ENCODE measurements around the gene CDK6. TPM values are rescaled to one million over a fixed set of nuclear protein-coding genes. Genes with fewer than 3 reads are reported as not detected.

Gene CDK6
- total and polyA plus RNA-seq, 2 experiments from 2014 or later = 17.8 to 61.5 TPM

DNA sequence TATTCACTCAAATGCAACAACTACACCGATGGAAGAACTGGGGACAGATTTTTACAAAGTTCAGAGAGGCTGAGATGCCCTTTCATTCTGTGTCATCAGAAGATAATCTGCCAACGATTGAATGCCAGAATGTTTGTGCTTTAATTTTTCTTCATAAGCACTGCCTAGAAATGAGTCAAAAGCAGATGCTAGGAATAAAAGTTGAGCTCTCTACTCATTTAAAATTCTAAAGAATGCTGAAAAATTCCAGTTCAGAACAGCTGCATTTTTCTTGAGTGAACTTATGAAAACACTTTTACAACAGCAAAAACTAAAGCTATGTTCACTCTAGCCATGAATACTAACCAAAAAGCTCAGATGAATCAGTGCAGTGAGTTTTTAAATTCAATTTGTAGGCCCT, 223.9 kb downstream of the CDK6 start:
- Histone ChIP-seq H3K4me3 (peak overlapping the region; percentile 51), H3F3A (ENCODE audit: insufficient read depth) (peaks cover 42% of the 10 kb centered on the region), H3K9me2 (ENCODE audit: insufficient read depth) (no peaks in the 10 kb centered on the region), H3K4me1 (ENCODE audit: insufficient read depth) (peaks cover 42% of the 10 kb centered on the region), H3K9me3 (ENCODE audit: low read depth) (no peaks in the 10 kb centered on the region), H3K79me2 (ENCODE audit: insufficient read depth) (peaks cover 35% of the 10 kb centered on the region; the same call in 1 of the 2 replicates), H3K9ac (peak overlapping the region; percentile 44), H3K4me2 (ENCODE audit: unreplicated experiment) (peak overlapping the region; percentile 78), H3K27me3 (replicated peaks; ENCODE audit: insufficient read depth) (no peaks in the 10 kb centered on the region), H4K20me1 (ENCODE audit: insufficient read depth) (no peaks in the 10 kb centered on the region), H3K36me3 (ENCODE audit: low read depth) (peaks cover 16% of the 10 kb centered on the region; the same call in 1 of the 2 replicates), H3K27ac (peak overlapping the region; percentile 70), H2AFZ (peak overlapping the region; percentile 38)
- in situ Hi-C loops (cut with MboI) = no loop called here
- WGBS, 2 experiments (ENCODE audit: low coverage in 1 of 2, low lambda C conversion rate in 2 of 2, missing lambda C conversion rate in 2 of 2) = 0% methylated on average over 2 of the region's 2 CpGs
- peak; percentile 75 for DNase-seq
- TF ChIP-seq EZH2 (IDR thresholded peaks at IDR 0.05; ENCODE audit: insufficient read depth, poor library complexity, severe bottlenecking) (no peak), EZH2phosphoT487 (IDR thresholded peaks at IDR 0.05; ENCODE audit: insufficient read depth, low read depth) (no peak)

DNA sequence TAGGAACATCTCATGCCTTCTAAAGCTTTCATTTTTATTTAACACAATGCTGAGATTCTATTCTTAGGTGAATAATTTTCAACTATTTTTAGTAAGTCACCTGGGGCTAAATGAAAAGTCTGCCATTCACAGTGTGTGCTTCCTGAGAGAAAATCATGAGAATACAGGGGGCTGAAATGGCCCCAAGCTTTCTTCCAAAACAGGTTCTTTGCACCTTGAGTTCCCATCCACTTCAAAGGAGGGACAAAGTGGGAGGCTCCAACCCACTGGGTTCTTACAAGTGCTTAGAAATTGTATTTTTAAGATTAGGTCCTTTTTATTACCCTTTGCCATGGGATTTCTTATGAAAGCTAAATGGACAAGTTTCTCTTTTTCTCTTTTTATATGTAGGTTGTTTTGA, 224.6 kb downstream of the CDK6 start:
- peaks cover 28% of the 10 kb centered on the region; the same call in 1 of the 2 replicates for H3K79me2 ChIP-seq (ENCODE audit: insufficient read depth)
- H3K9ac ChIP-seq = peak overlapping the region; percentile 44
- peak overlapping the region; percentile 78 for H3K4me2 ChIP-seq (ENCODE audit: unreplicated experiment)
- peak overlapping the region; percentile 38; the same call in 1 of the 2 replicates for H2AFZ ChIP-seq
- TF ChIP-seq EZH2 (IDR thresholded peaks at IDR 0.05; ENCODE audit: insufficient read depth, poor library complexity, severe bottlenecking) = no peak
- TF ChIP-seq EZH2phosphoT487 (IDR thresholded peaks at IDR 0.05; ENCODE audit: insufficient read depth, low read depth) = no peak
- peak overlapping the region; percentile 51 for H3K4me3 ChIP-seq
- in situ Hi-C loops (cut with MboI) = no loop called here
- peaks cover 42% of the 10 kb centered on the region for H3F3A ChIP-seq (ENCODE audit: insufficient read depth)
- no peaks in the 10 kb centered on the region for H4K20me1 ChIP-seq (ENCODE audit: insufficient read depth)
- H3K27me3 ChIP-seq (replicated peaks; ENCODE audit: insufficient read depth) = no peaks in the 10 kb centered on the region
- H3K27ac ChIP-seq = peak overlapping the region; percentile 70
- H3K4me1 ChIP-seq (ENCODE audit: insufficient read depth) = peaks cover 42% of the 10 kb centered on the region
- DNase-seq = no peak
- no peaks in the 10 kb centered on the region for H3K9me2 ChIP-seq (ENCODE audit: insufficient read depth)
- no peaks in the 10 kb centered on the region for H3K9me3 ChIP-seq (ENCODE audit: low read depth)
- H3K36me3 ChIP-seq (ENCODE audit: low read depth) = peaks cover 8% of the 10 kb centered on the region; the same call in 1 of the 2 replicates

DNA sequence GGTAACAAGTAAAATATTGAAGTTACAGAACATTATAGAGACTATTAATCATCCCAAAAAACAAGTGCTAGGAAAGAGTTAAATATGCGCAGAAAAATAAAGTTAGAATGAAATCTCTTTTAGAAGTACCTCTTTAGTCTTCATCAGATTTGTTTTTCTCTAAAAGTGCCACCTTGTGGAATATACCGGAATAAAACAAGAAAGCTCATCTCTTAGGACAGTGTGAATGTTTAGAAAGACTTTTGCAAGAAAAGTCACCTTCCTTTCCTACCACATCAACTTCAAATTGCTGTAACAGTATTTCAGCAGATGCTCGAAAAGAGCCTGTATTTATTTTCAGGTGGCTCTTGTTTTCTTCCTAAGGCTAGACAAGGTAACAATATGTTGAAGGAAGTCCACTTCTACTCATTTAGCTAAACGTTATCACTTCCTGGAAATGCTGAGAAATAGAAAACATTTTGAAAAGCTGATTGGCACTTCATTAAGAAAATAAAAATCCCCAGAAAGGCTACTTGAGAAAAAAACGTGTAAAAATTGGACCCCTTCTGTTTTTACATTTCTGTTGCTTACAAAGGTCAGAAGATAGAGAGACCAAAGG, 226.4 kb downstream of the CDK6 start:
- no peak for TF ChIP-seq EZH2 (IDR thresholded peaks at IDR 0.05; ENCODE audit: insufficient read depth, poor library complexity, severe bottlenecking)
- no peak for TF ChIP-seq EZH2phosphoT487 (IDR thresholded peaks at IDR 0.05; ENCODE audit: insufficient read depth, low read depth)
- Histone ChIP-seq H3F3A (ENCODE audit: insufficient read depth) (peaks cover 42% of the 10 kb centered on the region), H3K27ac (no peak overlapping the region), H2AFZ (no peak overlapping the region), H3K9me3 (ENCODE audit: low read depth) (no peaks in the 10 kb centered on the region), H3K9me2 (ENCODE audit: insufficient read depth) (no peaks in the 10 kb centered on the region), H3K27me3 (replicated peaks; ENCODE audit: insufficient read depth) (no peaks in the 10 kb centered on the region), H3K36me3 (ENCODE audit: low read depth) (peaks cover 6% of the 10 kb centered on the region; the same call in 1 of the 2 replicates), H3K9ac (no peak overlapping the region), H3K4me1 (ENCODE audit: insufficient read depth) (peaks cover 42% of the 10 kb centered on the region), H3K4me3 (no peak overlapping the region), H3K79me2 (ENCODE audit: insufficient read depth) (peaks cover 21% of the 10 kb centered on the region; the same call in 1 of the 2 replicates), H3K4me2 (ENCODE audit: unreplicated experiment) (no peak overlapping the region), H4K20me1 (ENCODE audit: insufficient read depth) (no peaks in the 10 kb centered on the region)
- peak; percentile 45 for DNase-seq
- WGBS, 2 experiments (ENCODE audit: low coverage in 1 of 2, low lambda C conversion rate in 2 of 2, missing lambda C conversion rate in 2 of 2) = 39 to 45% methylated on average over 5 of the region's 5 CpGs
- in situ Hi-C loops (cut with MboI) = no loop called here

DNA sequence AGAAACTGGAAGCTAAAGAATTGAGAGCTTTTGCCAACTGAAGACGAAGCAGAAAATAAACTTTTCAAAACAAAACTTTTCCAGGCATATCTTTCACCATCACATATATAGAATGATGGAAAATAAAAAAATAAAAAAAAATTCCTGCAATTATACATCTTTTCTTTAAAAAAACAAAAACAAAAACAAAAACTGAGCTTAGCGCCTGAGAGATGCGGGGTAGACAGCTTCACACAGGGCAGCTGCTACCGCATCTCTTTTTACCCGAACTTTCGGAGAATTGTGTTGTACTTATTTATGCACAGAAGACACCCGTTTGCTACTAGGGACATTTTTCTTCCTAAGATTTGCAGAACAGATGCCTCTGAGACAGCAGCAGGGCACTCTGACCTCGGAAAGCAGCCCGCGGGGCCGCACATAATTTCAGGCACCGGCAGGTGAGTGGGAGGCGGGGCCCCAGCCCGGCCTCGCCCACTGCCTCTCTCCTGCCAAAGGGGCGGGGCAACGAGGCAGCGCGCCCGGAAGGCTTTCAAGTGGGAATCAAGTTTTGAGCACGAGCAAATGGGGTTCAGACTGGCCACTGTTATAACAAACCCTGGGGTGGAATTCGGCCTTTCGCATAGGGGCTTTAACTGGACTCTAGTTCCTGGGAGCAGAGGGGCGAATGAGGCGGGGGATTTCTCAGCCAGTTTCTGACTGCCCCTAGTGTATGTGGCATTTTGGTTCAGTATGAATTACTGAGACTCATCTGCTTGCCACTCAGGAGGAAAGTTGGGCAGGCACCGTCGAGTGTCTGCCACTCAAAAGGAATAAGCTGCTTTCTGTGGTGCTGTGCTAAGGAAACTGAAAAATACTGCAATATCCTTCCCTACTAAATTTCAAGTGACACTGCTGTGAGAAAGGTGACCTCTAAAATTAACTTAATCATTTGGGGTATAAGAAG, 227.7 kb downstream of the CDK6 start:
- Histone ChIP-seq H3K4me2 (ENCODE audit: unreplicated experiment) (no peak overlapping the region), H3K79me2 (ENCODE audit: insufficient read depth) (peaks cover 8% of the 10 kb centered on the region; the same call in 1 of the 2 replicates), H4K20me1 (ENCODE audit: insufficient read depth) (no peaks in the 10 kb centered on the region), H3K9me2 (ENCODE audit: insufficient read depth) (no peaks in the 10 kb centered on the region), H3K4me1 (ENCODE audit: insufficient read depth) (peaks cover 28% of the 10 kb centered on the region), H3K27me3 (replicated peaks; ENCODE audit: insufficient read depth) (no peaks in the 10 kb centered on the region), H3K36me3 (ENCODE audit: low read depth) (peaks cover 6% of the 10 kb centered on the region; the same call in 1 of the 2 replicates), H2AFZ (no peak overlapping the region), H3K27ac (no peak overlapping the region), H3K4me3 (no peak overlapping the region), H3K9me3 (ENCODE audit: low read depth) (no peaks in the 10 kb centered on the region), H3K9ac (no peak overlapping the region), H3F3A (ENCODE audit: insufficient read depth) (peaks cover 32% of the 10 kb centered on the region)
- in situ Hi-C loops (cut with MboI) = no loop called here
- no peak for DNase-seq
- WGBS, 2 experiments (ENCODE audit: low coverage in 1 of 2, low lambda C conversion rate in 2 of 2, missing lambda C conversion rate in 2 of 2) = 67 to 73% methylated on average over 25 to 27 of the region's 27 CpGs
- no peak for TF ChIP-seq EZH2phosphoT487 (IDR thresholded peaks at IDR 0.05; ENCODE audit: insufficient read depth, low read depth)

Measured in GM23248 (cell line).